ENCODE results near the gene SYNJ2.

DNA sequence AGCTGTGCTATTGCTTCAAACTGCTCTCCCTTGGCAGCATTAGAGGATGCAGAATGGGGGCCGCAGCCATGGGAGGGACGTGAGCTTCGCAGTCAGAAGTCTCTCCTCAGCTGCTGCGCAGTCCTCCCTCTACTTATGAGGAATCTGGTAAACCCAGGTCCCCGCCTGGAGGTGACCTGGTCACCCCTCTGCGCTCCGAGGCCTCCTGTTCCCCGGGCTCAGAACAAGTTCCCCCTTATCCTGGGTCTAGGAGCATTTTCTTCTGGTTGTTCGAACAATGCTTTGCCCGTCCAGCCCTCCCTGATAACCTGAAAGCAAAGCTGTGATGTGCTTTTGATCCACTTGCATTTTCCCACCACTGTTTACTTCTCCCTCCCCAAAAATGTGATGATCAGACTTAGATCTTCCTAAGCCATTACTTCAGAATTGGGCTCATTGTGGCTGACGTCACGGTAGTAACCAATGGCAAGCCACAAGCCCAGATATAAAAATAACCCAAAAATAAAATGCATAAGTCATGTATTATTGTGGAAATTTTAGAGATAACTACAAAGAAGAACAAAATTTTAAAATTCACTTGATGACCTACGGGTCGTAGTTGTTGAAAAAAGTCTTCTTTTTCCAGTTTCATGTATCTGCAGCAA is 105.7 kb downstream of the SYNJ2 start:
- TF ChIP-seq EZH2 (IDR thresholded peaks at IDR 0.05; ENCODE audit: insufficient read depth, poor library complexity, severe bottlenecking): no peak
- TF ChIP-seq EZH2phosphoT487 (IDR thresholded peaks at IDR 0.05; ENCODE audit: insufficient read depth, low read depth): no peak
